ENCODE measurements around the gene FBXO46.

FBXO46 gene

DNA sequence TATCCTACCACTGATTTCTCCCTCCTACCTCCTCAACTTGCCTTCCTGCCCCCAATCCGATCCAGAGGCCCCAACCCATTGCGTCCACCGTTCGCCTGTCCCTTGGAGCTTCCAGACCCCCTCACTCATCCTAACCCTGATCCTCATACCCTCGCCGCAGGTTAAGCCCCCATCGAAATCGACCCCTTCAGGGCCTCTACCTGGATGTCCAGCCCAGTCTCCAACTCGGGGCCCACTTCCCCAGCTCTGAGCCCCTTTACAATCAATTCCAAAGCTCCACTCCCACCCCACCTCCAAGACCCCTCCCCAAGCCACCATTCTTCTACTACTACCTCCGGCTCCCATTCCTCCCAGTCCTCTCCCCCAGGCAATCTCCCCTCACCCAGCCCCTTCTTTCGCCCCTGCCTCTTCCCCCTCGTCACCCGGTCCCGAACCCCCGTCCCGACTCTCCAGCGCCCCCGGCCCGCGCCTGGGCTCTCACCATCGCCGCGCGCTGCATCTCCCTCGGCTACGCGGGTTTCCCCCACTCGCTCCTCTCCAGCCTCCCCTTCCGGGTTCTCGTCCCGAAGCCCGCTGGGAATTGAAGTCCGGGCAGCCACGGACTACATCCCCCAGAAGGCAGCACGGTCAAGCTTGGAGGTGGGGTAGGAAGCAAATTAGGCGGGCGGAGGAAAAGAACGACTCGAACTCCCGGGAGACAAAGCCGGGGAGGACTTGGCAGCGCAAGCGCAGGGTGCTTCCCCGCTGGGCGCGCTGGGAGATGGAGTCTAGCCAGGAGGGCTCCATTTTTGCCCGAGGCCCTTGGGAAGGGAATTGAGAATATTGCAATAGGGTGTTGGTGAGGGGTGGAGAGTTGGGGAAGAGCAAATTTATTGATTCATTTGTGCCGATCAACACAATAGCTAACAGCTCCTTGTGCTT, at the start of gene FBXO46 (continued):
- TF ChIP-seq, protein P1, sequence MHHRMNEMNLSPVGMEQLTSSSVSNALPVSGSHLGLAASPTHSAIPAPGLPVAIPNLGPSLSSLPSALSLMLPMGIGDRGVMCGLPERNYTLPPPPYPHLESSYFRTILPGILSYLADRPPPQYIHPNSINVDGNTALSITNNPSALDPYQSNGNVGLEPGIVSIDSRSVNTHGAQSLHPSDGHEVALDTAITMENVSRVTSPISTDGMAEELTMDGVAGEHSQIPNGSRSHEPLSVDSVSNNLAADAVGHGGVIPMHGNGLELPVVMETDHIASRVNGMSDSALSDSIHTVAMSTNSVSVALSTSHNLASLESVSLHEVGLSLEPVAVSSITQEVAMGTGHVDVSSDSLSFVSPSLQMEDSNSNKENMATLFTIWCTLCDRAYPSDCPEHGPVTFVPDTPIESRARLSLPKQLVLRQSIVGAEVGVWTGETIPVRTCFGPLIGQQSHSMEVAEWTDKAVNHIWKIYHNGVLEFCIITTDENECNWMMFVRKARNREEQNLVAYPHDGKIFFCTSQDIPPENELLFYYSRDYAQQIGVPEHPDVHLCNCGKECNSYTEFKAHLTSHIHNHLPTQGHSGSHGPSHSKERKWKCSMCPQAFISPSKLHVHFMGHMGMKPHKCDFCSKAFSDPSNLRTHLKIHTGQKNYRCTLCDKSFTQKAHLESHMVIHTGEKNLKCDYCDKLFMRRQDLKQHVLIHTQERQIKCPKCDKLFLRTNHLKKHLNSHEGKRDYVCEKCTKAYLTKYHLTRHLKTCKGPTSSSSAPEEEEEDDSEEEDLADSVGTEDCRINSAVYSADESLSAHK (tag by site-specific recombination; IDR thresholded peaks at IDR 0.05), result peak; percentile 23; the same call in 1 of the 2 replicates
- peak; percentile 97 for TF ChIP-seq IKZF3 (tag by site-specific recombination; IDR thresholded peaks at IDR 0.05)
- no peak for TF ChIP-seq ZNF510 (tag by site-specific recombination; IDR thresholded peaks at IDR 0.05; ENCODE audit: insufficient replicate concordance)
- TF ChIP-seq, protein P2, sequence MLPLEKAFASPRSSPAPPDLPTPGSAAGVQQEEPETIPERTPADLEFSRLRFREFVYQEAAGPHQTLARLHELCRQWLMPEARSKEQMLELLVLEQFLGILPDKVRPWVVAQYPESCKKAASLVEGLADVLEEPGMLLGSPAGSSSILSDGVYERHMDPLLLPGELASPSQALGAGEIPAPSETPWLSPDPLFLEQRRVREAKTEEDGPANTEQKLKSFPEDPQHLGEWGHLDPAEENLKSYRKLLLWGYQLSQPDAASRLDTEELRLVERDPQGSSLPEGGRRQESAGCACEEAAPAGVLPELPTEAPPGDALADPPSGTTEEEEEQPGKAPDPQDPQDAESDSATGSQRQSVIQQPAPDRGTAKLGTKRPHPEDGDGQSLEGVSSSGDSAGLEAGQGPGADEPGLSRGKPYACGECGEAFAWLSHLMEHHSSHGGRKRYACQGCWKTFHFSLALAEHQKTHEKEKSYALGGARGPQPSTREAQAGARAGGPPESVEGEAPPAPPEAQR (tag by site-specific recombination; IDR thresholded peaks at IDR 0.05), result no peak
- TF ChIP-seq MYNN (tag by site-specific recombination; IDR thresholded peaks at IDR 0.05; ENCODE audit: borderline replicate concordance), result no peak
- TF ChIP-seq YY1 (tag by site-specific recombination; IDR thresholded peaks at IDR 0.05), result no peak; the same call in 1 of the 2 replicates
- TF ChIP-seq, protein P3, sequence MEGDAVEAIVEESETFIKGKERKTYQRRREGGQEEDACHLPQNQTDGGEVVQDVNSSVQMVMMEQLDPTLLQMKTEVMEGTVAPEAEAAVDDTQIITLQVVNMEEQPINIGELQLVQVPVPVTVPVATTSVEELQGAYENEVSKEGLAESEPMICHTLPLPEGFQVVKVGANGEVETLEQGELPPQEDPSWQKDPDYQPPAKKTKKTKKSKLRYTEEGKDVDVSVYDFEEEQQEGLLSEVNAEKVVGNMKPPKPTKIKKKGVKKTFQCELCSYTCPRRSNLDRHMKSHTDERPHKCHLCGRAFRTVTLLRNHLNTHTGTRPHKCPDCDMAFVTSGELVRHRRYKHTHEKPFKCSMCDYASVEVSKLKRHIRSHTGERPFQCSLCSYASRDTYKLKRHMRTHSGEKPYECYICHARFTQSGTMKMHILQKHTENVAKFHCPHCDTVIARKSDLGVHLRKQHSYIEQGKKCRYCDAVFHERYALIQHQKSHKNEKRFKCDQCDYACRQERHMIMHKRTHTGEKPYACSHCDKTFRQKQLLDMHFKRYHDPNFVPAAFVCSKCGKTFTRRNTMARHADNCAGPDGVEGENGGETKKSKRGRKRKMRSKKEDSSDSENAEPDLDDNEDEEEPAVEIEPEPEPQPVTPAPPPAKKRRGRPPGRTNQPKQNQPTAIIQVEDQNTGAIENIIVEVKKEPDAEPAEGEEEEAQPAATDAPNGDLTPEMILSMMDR (tag by site-specific recombination; IDR thresholded peaks at IDR 0.05), result peak; percentile 94
- TF ChIP-seq, protein P4, sequence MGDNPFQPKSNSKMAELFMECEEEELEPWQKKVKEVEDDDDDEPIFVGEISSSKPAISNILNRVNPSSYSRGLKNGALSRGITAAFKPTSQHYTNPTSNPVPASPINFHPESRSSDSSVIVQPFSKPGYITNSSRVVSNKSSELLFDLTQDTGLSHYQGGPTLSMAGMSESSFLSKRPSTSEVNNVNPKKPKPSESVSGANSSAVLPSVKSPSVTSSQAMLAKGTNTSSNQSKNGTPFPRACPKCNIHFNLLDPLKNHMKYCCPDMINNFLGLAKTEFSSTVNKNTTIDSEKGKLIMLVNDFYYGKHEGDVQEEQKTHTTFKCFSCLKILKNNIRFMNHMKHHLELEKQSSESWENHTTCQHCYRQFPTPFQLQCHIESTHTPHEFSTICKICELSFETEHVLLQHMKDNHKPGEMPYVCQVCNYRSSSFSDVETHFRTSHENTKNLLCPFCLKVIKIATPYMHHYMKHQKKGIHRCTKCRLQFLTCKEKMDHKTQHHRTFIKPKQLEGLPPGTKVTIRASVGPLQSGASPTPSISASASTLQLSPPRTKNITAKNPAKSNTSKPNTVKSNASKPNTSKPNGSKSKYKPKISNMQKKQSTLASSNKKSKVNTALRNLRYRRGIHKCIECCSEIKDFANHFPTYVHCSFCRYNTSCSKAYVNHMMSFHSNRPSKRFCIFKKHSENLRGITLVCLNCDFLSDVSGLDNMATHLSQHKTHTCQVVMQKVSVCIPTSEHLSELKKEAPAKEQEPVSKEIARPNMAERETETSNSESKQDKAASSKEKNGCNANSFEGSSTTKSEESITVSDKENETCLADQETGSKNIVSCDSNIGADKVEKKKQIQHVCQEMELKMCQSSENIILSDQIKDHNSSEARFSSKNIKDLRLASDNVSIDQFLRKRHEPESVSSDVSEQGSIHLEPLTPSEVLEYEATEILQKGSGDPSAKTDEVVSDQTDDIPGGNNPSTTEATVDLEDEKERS (tag by site-specific recombination; IDR thresholded peaks at IDR 0.05), result no peak
- TF ChIP-seq, protein P5, sequence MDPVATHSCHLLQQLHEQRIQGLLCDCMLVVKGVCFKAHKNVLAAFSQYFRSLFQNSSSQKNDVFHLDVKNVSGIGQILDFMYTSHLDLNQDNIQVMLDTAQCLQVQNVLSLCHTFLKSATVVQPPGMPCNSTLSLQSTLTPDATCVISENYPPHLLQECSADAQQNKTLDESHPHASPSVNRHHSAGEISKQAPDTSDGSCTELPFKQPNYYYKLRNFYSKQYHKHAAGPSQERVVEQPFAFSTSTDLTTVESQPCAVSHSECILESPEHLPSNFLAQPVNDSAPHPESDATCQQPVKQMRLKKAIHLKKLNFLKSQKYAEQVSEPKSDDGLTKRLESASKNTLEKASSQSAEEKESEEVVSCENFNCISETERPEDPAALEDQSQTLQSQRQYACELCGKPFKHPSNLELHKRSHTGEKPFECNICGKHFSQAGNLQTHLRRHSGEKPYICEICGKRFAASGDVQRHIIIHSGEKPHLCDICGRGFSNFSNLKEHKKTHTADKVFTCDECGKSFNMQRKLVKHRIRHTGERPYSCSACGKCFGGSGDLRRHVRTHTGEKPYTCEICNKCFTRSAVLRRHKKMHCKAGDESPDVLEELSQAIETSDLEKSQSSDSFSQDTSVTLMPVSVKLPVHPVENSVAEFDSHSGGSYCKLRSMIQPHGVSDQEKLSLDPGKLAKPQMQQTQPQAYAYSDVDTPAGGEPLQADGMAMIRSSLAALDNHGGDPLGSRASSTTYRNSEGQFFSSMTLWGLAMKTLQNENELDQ (tag by site-specific recombination; IDR thresholded peaks at IDR 0.05; ENCODE audit: low read depth), result no peak
- no peak for TF ChIP-seq ZSCAN23 (tag by site-specific recombination; IDR thresholded peaks at IDR 0.05)
- peak; percentile 73; the same call in 1 of the 2 replicates for TF ChIP-seq ZNF501 (tag by site-specific recombination; IDR thresholded peaks at IDR 0.05)
- no peak; the same call in 1 of the 2 replicates for TF ChIP-seq ZNF10 (tag by site-specific recombination; IDR thresholded peaks at IDR 0.05)
- 0 out of 2 replicates have a peak, but pooled peaks have one; percentile 37 for TF ChIP-seq ZFP69B (tag by site-specific recombination; IDR thresholded peaks at IDR 0.05)
- TF ChIP-seq, protein P6, sequence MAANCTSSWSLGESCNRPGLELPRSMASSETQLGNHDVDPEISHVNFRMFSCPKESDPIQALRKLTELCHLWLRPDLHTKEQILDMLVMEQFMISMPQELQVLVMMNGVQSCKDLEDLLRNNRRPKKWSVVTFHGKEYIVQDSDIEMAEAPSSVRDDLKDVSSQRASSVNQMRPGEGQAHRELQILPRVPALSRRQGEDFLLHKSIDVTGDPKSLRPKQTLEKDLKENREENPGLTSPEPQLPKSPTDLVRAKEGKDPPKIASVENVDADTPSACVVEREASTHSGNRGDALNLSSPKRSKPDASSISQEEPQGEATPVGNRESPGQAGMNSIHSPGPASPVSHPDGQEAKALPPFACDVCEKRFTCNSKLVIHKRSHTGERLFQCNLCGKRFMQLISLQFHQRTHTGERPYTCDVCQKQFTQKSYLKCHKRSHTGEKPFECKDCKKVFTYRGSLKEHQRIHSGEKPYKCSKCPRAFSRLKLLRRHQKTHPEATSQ (tag by site-specific recombination; IDR thresholded peaks at IDR 0.05), result no peak
- TF ChIP-seq ZNF670 (tag by site-specific recombination; IDR thresholded peaks at IDR 0.05; ENCODE audit: low read depth), result no peak
- TF ChIP-seq SCRT2 (tag by site-specific recombination; IDR thresholded peaks at IDR 0.05), result no peak
- TF ChIP-seq ZNF707 (tag by site-specific recombination; IDR thresholded peaks at IDR 0.05), result no peak
- no peak for TF ChIP-seq TRIM28 (IDR thresholded peaks at IDR 0.05; ENCODE audit: borderline replicate concordance, low read length)
- TF ChIP-seq GLIS2 (tag by site-specific recombination; IDR thresholded peaks at IDR 0.05), result peak; percentile 59; the same call in 1 of the 2 replicates
- TF ChIP-seq ZBTB20 (tag by site-specific recombination; IDR thresholded peaks at IDR 0.05), result peak; percentile 93
- TF ChIP-seq YY2 (tag by site-specific recombination; IDR thresholded peaks at IDR 0.05), result peak; percentile 62; the same call in 1 of the 2 replicates
- TF ChIP-seq ZNF354C (tag by site-specific recombination; IDR thresholded peaks at IDR 0.05; ENCODE audit: borderline replicate concordance, low read depth), result no peak
- TF ChIP-seq, protein P7, sequence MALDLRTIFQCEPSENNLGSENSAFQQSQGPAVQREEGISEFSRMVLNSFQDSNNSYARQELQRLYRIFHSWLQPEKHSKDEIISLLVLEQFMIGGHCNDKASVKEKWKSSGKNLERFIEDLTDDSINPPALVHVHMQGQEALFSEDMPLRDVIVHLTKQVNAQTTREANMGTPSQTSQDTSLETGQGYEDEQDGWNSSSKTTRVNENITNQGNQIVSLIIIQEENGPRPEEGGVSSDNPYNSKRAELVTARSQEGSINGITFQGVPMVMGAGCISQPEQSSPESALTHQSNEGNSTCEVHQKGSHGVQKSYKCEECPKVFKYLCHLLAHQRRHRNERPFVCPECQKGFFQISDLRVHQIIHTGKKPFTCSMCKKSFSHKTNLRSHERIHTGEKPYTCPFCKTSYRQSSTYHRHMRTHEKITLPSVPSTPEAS (tag by site-specific recombination; IDR thresholded peaks at IDR 0.05), result no peak
- TF ChIP-seq ZNF654 (tag by site-specific recombination; IDR thresholded peaks at IDR 0.05; ENCODE audit: low read depth), result no peak
- no peak for TF ChIP-seq WT1 (tag by site-specific recombination; IDR thresholded peaks at IDR 0.05)

Measured in HEK293 (cell line).